DND-41 (cell line): ENCODE data around the gene SLC35A5.

Source experiments
- ATAC-seq: fragments of 200-7000 bp; cut with Tn5 transposase; 3 replicates; pipeline ENCODE4 v1.9.1; 2021; ENCODE audit warnings: low read depth; ENCODE audit not compliant: insufficient read depth
- DNase-seq: peaks from one replicate; pipeline ENCODE4 v3.0.0-alpha.2; 2020
- H2AFZ ChIP-seq: 2 replicates; pipeline ENCODE4 v1.6.0; 2012; ENCODE audit warnings: low read depth, low read length
- H3K27ac ChIP-seq: 2 replicates; pipeline ENCODE4 v1.5.1; 2012; ENCODE audit warnings: low read length, inconsistent platforms
- H3K27me3 ChIP-seq: fragments of 200-600 bp; sonication (generic); 2 replicates; pipeline ENCODE4 v1.6.0; 2012; ENCODE audit warnings: low read length, mild to moderate bottlenecking, inconsistent platforms; ENCODE audit not compliant: insufficient read depth, poor library complexity
- H3K36me3 ChIP-seq: 2 replicates; pipeline ENCODE4 v1.5.1; 2012; ENCODE audit warnings: low read length, inconsistent platforms; ENCODE audit not compliant: insufficient read depth
- H3K4me1 ChIP-seq: 2 replicates; pipeline ENCODE4 v1.5.1; 2012; ENCODE audit warnings: mild to moderate bottlenecking, low read length; ENCODE audit not compliant: insufficient read depth
- H3K4me2 ChIP-seq: 2 replicates; pipeline ENCODE4 v1.6.0; 2012; ENCODE audit warnings: mild to moderate bottlenecking, moderate library complexity, low read length, inconsistent platforms; ENCODE audit not compliant: insufficient read depth
- H3K4me3 ChIP-seq, 2 experiments: fragments of 200-600 bp in 1 of 2; shearing (Covaris generic) in 1 of 2; 2 replicates each; pipeline ENCODE4 v1.5.1; 2012 to 2016; ENCODE audit warnings: inconsistent platforms in 2 of 2, low read length in 2 of 2, mild to moderate bottlenecking in 2 of 2, low read depth in 1 of 2, moderate library complexity in 1 of 2
- H3K79me2 ChIP-seq: 2 replicates; pipeline ENCODE4 v1.6.0; 2012; ENCODE audit warnings: low read length, inconsistent platforms; ENCODE audit not compliant: insufficient read depth
- H3K9ac ChIP-seq: 2 replicates; pipeline ENCODE4 v1.6.0; 2012; ENCODE audit warnings: low read depth, mild to moderate bottlenecking, inconsistent platforms, low read length, moderate library complexity
- H3K9me3 ChIP-seq: 2 replicates; pipeline ENCODE4 v1.5.1; 2012; ENCODE audit warnings: low read length, moderate library complexity, mild to moderate bottlenecking, inconsistent platforms; ENCODE audit not compliant: insufficient read depth, severe bottlenecking
- H4K20me1 ChIP-seq: 2 replicates; pipeline ENCODE4 v1.6.0; 2012; ENCODE audit warnings: low read length; ENCODE audit not compliant: insufficient read depth
- EZH2 ChIP-seq: IDR thresholded peaks from 3 replicates; pipeline ENCODE4 v1.6.1; 2012; ENCODE audit warnings: borderline replicate concordance, low read depth, mild to moderate bottlenecking, moderate library complexity, low read length, inconsistent platforms; ENCODE audit not compliant: severe bottlenecking
- TF ChIP-seq, protein P1 (sequence below): IDR thresholded peaks from 2 replicates; pipeline ENCODE4 v1.5.1; 2012; ENCODE audit warnings: borderline replicate concordance, low read length, moderate library complexity, mild to moderate bottlenecking; ENCODE audit not compliant: poor library complexity, severe bottlenecking; ENCODE audit errors: extremely low read depth

The SLC35A5 gene

DNA sequence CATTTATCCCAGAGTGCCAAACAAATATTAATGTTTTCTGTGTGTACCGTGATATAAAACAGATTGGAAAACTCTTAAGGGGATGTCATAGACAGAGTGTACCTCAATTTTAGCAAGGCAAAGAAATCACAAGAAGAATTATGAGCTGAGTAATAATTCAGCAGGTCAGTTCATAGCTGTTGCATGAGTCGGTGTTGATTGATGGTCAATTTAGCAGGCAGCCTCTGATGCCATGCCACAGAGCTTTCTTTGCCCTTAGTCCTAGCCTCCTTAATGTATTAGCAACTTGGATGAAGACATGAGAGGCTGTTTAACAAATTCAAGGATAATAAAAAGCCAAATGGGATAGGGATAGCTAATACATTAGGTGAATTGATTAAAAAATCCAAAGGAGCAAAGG, 6.8 kb downstream of the SLC35A5 start:
- no peak for TF ChIP-seq EZH2
- TF ChIP-seq, protein P1, sequence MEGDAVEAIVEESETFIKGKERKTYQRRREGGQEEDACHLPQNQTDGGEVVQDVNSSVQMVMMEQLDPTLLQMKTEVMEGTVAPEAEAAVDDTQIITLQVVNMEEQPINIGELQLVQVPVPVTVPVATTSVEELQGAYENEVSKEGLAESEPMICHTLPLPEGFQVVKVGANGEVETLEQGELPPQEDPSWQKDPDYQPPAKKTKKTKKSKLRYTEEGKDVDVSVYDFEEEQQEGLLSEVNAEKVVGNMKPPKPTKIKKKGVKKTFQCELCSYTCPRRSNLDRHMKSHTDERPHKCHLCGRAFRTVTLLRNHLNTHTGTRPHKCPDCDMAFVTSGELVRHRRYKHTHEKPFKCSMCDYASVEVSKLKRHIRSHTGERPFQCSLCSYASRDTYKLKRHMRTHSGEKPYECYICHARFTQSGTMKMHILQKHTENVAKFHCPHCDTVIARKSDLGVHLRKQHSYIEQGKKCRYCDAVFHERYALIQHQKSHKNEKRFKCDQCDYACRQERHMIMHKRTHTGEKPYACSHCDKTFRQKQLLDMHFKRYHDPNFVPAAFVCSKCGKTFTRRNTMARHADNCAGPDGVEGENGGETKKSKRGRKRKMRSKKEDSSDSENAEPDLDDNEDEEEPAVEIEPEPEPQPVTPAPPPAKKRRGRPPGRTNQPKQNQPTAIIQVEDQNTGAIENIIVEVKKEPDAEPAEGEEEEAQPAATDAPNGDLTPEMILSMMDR = no peak
- H2AFZ ChIP-seq = no peak overlapping the region
- H3K27me3 ChIP-seq = no peaks in the 10 kb centered on the region
- no peak for DNase-seq
- H3K27ac ChIP-seq = no peak overlapping the region
- no peak overlapping the region for H3K9ac ChIP-seq
- no peak overlapping the region for H3K4me3 ChIP-seq
- peaks cover 31% of the 10 kb centered on the region for H3K36me3 ChIP-seq
- peaks cover 2% of the 10 kb centered on the region; the same call in 1 of the 2 replicates for H3K4me1 ChIP-seq
- no peaks in the 10 kb centered on the region for H3K9me3 ChIP-seq
- peaks cover 1% of the 10 kb centered on the region; the same call in 1 of the 2 replicates for H3K79me2 ChIP-seq
- H4K20me1 ChIP-seq = no peaks in the 10 kb centered on the region
- ATAC-seq = no peak
- H3K4me2 ChIP-seq = no peak overlapping the region

DNA sequence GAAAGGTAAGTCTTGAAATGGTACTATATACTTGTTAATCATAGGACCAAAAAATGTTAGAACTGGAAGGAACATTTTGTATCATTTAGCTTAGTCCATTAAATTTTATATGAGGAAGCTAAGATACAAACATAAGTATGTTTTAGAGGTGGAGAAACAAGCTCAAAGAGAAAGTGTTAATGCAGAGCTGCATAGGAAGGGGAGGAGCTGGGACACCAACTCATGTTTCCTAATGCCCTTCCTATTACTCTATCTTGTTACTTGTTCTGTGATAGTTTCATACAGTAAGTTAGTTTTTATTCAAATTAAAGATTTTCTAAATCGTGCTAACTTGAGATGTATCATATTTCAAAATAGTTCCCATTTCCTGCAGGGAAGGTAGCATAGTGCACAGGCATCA, 7.4 kb downstream of the SLC35A5 start:
- no peak overlapping the region for H3K27ac ChIP-seq
- DNase-seq (no peak), ATAC-seq (no peak)
- H2AFZ ChIP-seq = no peak overlapping the region
- no peak for TF ChIP-seq EZH2
- TF ChIP-seq, protein P1 = no peak
- no peak overlapping the region for H3K4me3 ChIP-seq
- H3K9me3 ChIP-seq = no peaks in the 10 kb centered on the region
- no peak overlapping the region for H3K4me2 ChIP-seq
- H3K79me2 ChIP-seq = no peaks in the 10 kb centered on the region
- H3K36me3 ChIP-seq = peaks cover 36% of the 10 kb centered on the region
- no peaks in the 10 kb centered on the region for H3K4me1 ChIP-seq
- no peaks in the 10 kb centered on the region for H3K27me3 ChIP-seq
- H4K20me1 ChIP-seq = no peaks in the 10 kb centered on the region
- H3K9ac ChIP-seq = no peak overlapping the region

DNA sequence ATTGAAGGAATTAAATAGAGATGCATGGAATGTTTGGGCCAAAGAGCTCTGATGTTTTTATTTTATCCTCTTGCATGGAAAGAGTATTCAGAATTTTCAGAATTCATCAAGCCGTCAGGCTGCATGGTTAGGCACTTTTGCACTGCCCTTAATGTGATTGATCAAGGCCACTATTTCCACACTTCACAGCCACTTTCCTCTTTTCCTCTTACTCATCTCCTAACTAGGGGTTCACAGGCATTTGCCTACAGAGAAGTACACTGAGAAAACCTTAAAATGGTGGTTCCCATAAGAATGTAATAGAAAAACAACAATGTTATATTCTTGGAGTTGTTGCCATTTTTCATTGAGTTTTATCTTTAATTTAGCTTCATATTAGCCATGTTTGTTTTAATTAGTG, 10.9 kb downstream of the SLC35A5 start:
- H3K4me2 ChIP-seq = no peak overlapping the region
- peaks cover 38% of the 10 kb centered on the region for H3K36me3 ChIP-seq
- TF ChIP-seq, protein P1 = no peak
- TF ChIP-seq EZH2 = no peak

DNA sequence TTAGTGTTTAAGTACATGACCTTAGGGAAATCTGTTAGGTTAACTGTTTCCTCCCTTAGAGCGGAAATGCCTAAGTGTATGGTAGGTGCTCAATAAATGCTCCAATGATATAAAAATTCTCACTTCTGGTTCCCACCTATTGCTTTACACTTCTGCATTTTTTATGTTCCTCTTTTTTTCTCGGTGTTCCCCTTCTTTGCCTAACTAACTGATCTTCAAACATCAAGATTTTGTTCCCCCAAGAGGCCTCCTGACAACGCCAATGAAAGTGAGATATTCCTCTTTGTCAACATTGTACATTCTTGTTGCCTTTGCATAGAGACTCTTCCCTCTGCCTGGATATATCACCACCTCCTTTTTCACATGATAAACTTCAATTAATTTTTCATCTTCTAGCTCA, 17.4 kb downstream of the SLC35A5 start:
- no peak overlapping the region for H3K27ac ChIP-seq
- peaks cover 40% of the 10 kb centered on the region; the same call in 1 of the 2 replicates for H3K36me3 ChIP-seq
- no peak overlapping the region for H3K4me3 ChIP-seq
- H2AFZ ChIP-seq = no peak overlapping the region
- no peaks in the 10 kb centered on the region for H3K79me2 ChIP-seq
- H3K27me3 ChIP-seq = no peaks in the 10 kb centered on the region
- TF ChIP-seq, protein P1 = no peak
- no peak for TF ChIP-seq EZH2
- DNase-seq (no peak), ATAC-seq (no peak)
- H4K20me1 ChIP-seq = no peaks in the 10 kb centered on the region
- H3K9me3 ChIP-seq = no peaks in the 10 kb centered on the region
- H3K4me1 ChIP-seq = no peaks in the 10 kb centered on the region
- H3K9ac ChIP-seq = no peak overlapping the region
- no peak overlapping the region for H3K4me2 ChIP-seq

More for the DNA sequence above, 10.9 kb downstream of the SLC35A5 start:
- Histone ChIP-seq H3K27me3 (no peaks in the 10 kb centered on the region), H3K27ac (no peak overlapping the region), H3K9ac (no peak overlapping the region), H3K4me1 (no peaks in the 10 kb centered on the region), H3K9me3 (no peaks in the 10 kb centered on the region), H4K20me1 (no peaks in the 10 kb centered on the region), H3K4me3 (no peak overlapping the region), H2AFZ (no peak overlapping the region), H3K79me2 (no peaks in the 10 kb centered on the region)
- DNase-seq = no peak
- ATAC-seq = no peak
